ENCODE results near the gene PLD2. TPM values are rescaled to one million over a fixed set of nuclear protein-coding genes. Genes with fewer than 3 reads are reported as not detected.

Gene PLD2
- total RNA-seq, 1 donor from 2014 or later = 32.1 TPM

DNA sequence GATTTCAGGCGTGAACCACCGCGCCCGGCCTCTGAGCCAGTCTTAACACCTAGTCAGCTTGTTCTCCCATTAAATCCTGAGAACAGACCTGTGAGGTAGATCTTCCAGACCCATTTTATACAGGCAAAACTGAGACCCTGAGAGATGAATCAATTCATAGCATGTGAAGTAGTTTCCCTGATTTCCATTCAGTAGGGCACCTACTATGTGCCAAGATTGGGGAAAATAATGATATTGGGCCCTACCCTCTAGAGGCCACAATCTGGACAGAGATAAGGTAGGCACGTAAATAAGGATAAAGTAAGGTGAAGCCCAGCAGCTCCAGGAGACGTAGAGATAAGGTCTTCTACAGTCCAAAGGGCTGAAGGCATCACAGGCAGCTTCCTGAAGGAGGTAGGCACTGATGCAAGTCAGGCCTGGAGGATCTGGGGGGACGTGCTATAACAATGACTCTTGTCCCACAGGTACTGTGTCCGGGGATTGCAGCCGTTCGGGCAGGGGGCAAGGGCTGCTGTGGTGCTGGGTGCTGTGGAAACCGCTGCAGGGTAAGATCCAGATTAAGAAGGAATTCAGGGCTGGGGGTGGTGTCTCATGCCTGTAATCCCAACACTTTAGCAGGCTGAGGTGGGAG is 26.5 kb upstream of the PLD2 start:
- Mint-ChIP-seq H3K36me3 (ENCODE audit: low read depth) (no peaks in the 10 kb centered on the region), H3K4me3 (ENCODE audit: unreplicated experiment) (no peak overlapping the region), H3K27me3 (ENCODE audit: low read depth) (peaks cover 17% of the 10 kb centered on the region), H3K27ac (ENCODE audit: unreplicated experiment) (no peak overlapping the region), H3K9me3 (ENCODE audit: low read depth) (no peaks in the 10 kb centered on the region), H3K4me1 (ENCODE audit: low read depth) (no peaks in the 10 kb centered on the region)
- DNase-seq (ENCODE audit: low spot score) = peak; percentile 68
- TF ChIP-seq, protein P1, sequence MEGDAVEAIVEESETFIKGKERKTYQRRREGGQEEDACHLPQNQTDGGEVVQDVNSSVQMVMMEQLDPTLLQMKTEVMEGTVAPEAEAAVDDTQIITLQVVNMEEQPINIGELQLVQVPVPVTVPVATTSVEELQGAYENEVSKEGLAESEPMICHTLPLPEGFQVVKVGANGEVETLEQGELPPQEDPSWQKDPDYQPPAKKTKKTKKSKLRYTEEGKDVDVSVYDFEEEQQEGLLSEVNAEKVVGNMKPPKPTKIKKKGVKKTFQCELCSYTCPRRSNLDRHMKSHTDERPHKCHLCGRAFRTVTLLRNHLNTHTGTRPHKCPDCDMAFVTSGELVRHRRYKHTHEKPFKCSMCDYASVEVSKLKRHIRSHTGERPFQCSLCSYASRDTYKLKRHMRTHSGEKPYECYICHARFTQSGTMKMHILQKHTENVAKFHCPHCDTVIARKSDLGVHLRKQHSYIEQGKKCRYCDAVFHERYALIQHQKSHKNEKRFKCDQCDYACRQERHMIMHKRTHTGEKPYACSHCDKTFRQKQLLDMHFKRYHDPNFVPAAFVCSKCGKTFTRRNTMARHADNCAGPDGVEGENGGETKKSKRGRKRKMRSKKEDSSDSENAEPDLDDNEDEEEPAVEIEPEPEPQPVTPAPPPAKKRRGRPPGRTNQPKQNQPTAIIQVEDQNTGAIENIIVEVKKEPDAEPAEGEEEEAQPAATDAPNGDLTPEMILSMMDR (IDR thresholded peaks at IDR 0.05) = no peak

DNA sequence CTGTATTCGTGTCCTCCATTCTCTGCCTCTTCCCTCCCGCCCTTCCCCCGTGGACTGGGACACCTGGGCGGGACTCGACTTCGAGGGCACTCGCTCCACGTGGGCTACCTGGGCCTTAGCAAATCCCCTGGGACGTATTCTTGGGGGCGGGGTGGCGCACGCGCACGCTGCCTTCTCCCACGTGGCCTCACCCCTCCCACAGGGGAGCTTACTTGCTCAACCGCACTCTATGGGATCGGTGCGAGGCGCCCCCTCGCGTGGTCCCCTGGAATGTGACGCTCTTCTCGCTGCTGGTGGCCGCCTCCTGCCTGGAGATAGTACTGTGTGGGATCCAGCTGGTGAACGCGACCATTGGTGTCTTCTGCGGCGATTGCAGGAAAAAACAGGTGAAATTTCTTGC is 24.3 kb upstream of the PLD2 start:
- Mint-ChIP-seq H3K27me3 (ENCODE audit: low read depth) (peaks cover 17% of the 10 kb centered on the region), H3K4me3 (ENCODE audit: unreplicated experiment) (no peak overlapping the region), H3K27ac (ENCODE audit: unreplicated experiment) (no peak overlapping the region), H3K36me3 (ENCODE audit: low read depth) (no peaks in the 10 kb centered on the region), H3K9me3 (ENCODE audit: low read depth) (no peaks in the 10 kb centered on the region), H3K4me1 (ENCODE audit: low read depth) (no peaks in the 10 kb centered on the region)
- no peak for DNase-seq (ENCODE audit: low spot score)
- TF ChIP-seq, protein P1 (IDR thresholded peaks at IDR 0.05) = no peak

DNA sequence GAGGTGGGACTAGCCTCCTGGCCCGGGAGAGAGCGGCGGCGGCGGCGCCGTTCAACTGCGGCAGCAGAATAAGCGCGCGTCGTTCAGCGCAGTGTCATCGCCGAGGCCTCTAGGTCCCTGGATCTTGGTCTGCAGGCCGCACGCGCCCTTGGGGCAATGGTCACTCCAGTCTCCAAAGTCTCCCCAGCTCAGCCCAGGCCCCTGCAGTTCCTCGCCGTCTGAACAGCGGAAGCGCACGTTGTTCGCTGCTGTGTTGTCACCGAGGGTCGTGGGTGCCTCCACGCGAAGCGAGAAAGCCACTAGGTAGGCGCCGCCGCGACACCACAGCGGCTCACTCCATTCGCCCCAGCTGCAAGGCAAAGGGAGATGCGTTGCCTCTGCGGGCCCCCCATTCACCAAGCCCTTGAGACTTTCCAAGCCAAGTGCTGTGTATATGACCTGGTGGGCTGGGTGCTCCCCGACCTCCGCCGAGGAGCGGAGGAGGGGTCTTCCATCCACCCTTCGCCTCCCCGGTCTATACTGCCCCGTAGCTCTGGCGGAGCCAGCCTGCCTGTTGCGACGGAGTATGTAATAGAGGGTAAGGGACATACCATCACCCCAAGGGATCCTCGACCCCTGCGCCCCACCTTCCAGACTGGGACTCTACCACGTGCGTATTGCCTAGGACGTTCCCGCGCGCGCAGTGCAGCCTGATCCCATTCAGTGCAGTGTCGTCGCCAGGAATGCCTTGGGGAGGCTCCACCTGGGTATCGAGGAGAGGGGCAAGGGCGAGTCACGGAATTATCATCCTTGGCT is 21.4 kb upstream of the PLD2 start:
- Mint-ChIP-seq H3K36me3 (ENCODE audit: low read depth) (no peaks in the 10 kb centered on the region), H3K27me3 (ENCODE audit: low read depth) (peaks cover 8% of the 10 kb centered on the region)
- TF ChIP-seq, protein P1 (IDR thresholded peaks at IDR 0.05) = no peak

DNA sequence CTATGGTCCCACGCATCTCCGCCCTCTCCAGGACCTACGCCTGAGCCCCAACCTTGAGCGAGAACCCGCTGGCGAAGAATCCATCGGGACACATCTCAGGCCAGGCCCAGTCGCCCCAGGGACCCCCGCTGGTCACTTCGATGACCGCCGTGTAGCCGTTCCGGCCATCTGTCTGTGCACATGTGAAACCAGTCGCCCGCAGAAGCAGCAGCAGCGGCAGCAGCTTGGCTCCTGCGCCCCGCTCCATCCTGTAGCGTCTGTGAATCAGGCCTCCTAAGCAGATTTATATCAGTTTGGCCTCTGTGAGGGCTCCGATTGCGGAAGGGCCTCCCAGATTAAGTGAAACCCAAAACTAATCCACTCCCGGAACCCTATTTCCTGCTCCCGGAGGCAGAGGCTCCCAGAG is 20.8 kb upstream of the PLD2 start, which contains the start of gene VMO1:
TSS of gene VMO1 (minus strand) at position 259 of the 406 bp plus-strand sequence. CDS start at position 247, 12 bp downstream.
- TF ChIP-seq, protein P1 (IDR thresholded peaks at IDR 0.05) = no peak
- Mint-ChIP-seq H3K36me3 (ENCODE audit: low read depth) (no peaks in the 10 kb centered on the region), H3K9me3 (ENCODE audit: low read depth) (no peaks in the 10 kb centered on the region), H3K27ac (ENCODE audit: unreplicated experiment) (no peak within 1 kb of the TSS), H3K4me1 (ENCODE audit: low read depth) (peaks cover 19% of the 10 kb centered on the region), H3K4me3 (ENCODE audit: unreplicated experiment) (no peak within 1 kb of the TSS), H3K27me3 (ENCODE audit: low read depth) (peaks cover 6% of the 10 kb centered on the region)
- DNase-seq (ENCODE audit: low spot score) = no peak

More for the DNA sequence above, 21.4 kb upstream of the PLD2 start:
- no peak overlapping the region for H3K4me3 Mint-ChIP-seq (ENCODE audit: unreplicated experiment)
- no peak for DNase-seq (ENCODE audit: low spot score)
- H3K9me3 Mint-ChIP-seq (ENCODE audit: low read depth) = no peaks in the 10 kb centered on the region
- peaks cover 15% of the 10 kb centered on the region for H3K4me1 Mint-ChIP-seq (ENCODE audit: low read depth)
- H3K27ac Mint-ChIP-seq (ENCODE audit: unreplicated experiment) = no peak overlapping the region

DNA sequence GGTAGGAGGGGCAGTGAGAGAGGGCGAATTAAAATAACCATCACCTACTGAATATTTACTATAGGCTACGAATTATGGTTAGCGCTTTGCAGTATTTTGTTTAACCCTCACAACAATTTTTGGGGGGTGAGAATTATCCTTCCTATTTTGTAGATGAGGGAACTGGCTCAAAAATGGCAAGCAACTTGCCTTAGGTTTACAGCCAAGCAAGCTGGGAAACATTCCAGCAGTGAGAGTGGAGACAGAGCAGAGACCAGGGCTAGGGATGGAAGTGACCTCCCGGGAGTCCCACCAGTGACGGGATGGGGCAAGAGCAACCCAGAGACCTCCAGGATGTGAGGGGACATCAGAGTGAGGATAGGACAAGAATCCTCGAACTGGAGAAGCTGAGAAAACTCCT is 20.4 kb upstream of the PLD2 start:
- Mint-ChIP-seq H3K4me3 (ENCODE audit: unreplicated experiment) (no peak overlapping the region), H3K27ac (ENCODE audit: unreplicated experiment) (no peak overlapping the region), H3K9me3 (ENCODE audit: low read depth) (no peaks in the 10 kb centered on the region), H3K36me3 (ENCODE audit: low read depth) (no peaks in the 10 kb centered on the region), H3K4me1 (ENCODE audit: low read depth) (peaks cover 19% of the 10 kb centered on the region), H3K27me3 (ENCODE audit: low read depth) (peaks cover 6% of the 10 kb centered on the region)
- TF ChIP-seq, protein P1 (IDR thresholded peaks at IDR 0.05) = no peak
- DNase-seq (ENCODE audit: low spot score) = no peak
